Measurements from ENCODE around the gene CCDC85C.
A peak's percentile ranks its signal among the peaks of the same experiment; 100 is the strongest.

The CCDC85C gene

DNA sequence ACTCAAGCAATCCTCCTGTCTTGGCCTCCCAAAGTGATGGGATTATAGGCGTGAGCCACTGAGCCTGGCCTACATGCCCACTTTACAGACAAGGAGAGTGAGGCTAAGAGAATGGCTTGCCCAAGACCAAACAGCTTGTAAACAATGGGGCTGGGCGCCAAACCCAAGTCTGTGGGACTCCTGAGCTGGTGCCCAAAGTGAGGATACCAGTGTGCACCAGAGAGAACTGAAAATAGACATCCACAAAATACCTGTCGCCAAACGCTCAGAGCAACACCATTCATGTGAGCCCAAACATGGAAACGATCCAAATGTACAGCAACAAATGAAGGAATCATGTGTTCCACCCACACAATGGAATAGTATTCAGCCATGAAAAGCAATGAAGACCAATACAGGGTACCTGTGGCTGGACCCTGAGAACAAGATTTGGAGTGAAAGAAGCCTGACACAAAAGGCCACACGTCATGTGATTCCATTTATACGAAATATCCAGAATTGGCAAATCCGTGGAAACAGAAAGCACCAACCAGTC is 84.6 kb downstream of the CCDC85C start:
- H3K27ac ChIP-seq = no peak overlapping the region
- TF ChIP-seq, protein P1, sequence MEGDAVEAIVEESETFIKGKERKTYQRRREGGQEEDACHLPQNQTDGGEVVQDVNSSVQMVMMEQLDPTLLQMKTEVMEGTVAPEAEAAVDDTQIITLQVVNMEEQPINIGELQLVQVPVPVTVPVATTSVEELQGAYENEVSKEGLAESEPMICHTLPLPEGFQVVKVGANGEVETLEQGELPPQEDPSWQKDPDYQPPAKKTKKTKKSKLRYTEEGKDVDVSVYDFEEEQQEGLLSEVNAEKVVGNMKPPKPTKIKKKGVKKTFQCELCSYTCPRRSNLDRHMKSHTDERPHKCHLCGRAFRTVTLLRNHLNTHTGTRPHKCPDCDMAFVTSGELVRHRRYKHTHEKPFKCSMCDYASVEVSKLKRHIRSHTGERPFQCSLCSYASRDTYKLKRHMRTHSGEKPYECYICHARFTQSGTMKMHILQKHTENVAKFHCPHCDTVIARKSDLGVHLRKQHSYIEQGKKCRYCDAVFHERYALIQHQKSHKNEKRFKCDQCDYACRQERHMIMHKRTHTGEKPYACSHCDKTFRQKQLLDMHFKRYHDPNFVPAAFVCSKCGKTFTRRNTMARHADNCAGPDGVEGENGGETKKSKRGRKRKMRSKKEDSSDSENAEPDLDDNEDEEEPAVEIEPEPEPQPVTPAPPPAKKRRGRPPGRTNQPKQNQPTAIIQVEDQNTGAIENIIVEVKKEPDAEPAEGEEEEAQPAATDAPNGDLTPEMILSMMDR (conservative IDR thresholded peaks at IDR 0.05) = no peak

DNA sequence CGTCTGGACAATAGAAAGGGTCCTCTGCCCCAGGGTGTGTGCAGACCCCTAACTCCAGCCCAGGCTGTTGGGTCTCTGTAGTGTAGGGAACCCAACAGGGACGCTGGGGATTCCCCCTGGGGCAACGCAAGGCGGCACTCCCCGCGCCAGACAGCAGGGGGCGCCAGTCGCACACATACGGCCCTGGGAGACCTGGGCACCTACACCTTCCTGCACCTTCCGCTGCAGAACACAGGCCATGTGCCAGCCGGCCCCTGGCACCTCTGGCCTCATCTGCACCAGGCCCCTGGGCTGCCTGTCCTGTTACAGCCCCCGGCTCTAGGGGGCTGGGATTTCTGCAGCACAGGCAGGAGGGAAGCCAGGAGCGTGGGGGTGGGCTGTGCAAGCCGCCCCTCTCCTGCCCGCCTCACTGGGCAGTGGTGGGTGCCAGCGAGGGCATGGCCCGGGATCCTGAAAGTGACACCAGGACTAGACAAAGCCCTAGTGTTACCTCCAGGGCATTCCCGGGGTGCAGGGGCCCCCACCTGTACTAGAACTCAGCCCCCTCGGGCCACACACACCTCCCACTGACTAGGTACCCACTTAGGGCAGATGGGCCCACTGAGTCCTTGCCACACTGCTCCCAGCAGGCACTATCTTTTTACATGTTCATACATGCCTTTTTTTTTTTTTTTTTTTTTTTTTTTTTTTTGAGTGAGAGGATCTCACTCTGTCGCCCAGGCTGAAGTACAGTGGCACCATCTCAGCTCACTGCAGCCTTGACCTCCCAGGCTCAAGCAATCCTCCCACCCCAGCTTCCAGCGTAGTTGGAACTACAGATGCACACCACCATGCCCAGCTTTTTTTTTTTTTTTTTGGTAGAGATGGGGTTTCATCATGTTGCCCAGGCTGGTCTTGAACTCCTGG is 85.3 kb downstream of the CCDC85C start:
- TF ChIP-seq, protein P1 (conservative IDR thresholded peaks at IDR 0.05) = peak; percentile 92
- peak overlapping the region; percentile 16; the same call in 1 of the 2 replicates for H3K27ac ChIP-seq

DNA sequence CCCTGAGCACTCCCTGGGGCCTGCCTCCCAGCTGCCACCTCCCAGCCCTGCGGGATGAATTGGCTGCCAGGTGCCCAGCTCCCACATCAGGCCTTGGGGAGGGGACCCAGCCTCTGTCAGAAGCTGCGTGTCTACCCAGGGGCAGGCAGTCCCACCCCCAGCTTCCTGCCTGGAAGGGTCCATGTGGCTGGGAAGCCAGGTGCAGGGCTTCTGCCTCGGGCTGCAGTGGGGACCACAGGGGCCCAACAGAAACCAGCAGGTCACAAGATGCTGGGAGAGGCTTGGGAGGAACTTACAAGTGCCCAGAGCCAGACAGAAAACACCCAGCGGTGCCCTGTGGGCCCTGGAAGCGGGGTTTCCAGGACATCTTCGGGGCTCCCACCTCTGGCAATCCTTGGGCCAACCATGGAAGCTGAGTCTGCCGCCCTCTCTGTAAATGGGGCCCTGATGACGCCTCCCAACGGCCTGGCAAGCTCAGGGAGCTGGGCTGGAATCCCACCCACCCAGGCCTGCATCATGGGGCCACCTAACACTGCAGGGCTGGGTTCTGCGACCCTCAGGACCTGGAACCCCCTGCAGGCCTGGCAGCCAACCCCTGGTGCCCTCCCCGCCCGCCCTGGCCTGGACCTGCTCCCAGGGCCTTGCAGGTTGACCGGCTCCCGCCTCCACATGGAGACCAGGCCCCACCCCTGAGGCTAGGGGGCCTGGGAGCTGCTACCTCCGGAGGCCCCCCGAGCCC is 86.2 kb downstream of the CCDC85C start:
- TF ChIP-seq, protein P1 (conservative IDR thresholded peaks at IDR 0.05) = no peak
- H3K27ac ChIP-seq = peak overlapping the region; percentile 16; the same call in 1 of the 2 replicates

DNA sequence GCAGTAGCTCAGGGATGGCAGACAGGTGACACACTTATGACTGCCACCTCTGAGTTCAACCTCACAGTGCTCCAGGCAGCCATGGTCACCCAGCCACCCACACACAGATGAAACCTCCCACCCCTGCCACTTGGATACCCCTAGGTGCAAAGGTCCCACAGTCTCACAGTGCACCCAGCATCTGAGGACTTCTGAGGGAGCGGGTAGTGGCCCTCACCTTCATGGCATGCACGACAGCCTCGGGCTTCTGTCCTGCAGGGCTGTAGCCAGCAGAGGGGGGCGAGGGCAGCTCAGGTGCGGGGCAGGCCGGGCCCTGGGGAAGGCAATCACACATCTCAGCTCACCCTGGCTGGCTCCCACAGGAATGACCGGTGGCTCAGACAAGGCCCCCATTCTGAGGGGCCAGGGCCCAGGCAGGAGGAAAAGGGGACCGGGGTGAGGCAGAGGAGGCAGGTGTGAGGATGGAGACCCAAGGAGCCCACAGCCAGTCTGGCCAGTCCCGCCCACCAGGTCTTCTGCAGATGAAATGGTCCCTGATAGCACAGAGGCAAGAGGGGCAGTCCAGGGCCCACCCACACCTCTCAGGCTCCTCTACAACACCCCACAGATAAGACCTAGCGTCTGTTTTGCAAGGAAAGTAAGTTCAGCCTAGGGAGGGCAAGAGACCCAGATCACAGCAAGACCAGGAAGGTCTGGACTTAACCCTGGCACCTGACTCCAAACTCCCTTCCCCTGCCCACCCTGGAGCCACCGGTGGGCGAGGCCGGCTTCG is 87.0 kb downstream of the CCDC85C start:
- no peak overlapping the region for H3K27ac ChIP-seq
- TF ChIP-seq, protein P1 (conservative IDR thresholded peaks at IDR 0.05) = no peak

DNA sequence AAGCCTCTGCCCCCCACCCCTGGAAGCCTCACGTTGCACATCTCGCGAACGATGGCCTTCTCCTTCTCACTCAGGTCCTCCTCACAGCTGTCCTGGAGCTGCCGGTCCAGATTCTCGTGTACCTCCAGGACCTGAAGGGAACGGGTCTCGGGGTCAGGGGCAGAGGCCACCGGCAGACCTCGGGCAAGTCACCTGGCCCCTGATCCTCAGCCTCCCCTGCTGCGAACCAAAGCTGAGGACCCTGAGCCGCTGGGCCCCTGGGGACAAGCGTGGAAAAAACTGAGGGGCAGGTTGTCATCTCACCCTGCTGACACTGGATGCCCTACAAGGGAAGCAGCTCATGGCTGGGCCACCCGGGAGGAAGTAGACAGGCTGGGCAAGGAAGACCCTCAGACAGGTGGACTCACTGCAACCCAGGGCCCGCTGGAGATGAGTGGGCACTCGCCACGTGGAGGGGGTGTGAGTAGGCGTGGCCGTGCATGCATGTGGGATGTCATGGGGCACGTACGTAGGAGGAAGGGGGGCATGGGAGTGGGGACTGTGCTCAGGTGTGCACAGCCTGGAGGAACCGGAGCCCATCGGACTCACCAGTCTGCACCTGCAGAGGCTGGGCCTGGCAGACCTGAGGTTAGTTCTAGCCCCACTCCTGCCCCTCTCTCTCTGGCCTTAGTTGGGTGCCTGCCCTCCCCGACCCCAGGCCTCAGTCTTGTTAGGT is 87.7 kb downstream of the CCDC85C start:
- TF ChIP-seq, protein P1 (conservative IDR thresholded peaks at IDR 0.05) = no peak
- no peak overlapping the region for H3K27ac ChIP-seq

DNA sequence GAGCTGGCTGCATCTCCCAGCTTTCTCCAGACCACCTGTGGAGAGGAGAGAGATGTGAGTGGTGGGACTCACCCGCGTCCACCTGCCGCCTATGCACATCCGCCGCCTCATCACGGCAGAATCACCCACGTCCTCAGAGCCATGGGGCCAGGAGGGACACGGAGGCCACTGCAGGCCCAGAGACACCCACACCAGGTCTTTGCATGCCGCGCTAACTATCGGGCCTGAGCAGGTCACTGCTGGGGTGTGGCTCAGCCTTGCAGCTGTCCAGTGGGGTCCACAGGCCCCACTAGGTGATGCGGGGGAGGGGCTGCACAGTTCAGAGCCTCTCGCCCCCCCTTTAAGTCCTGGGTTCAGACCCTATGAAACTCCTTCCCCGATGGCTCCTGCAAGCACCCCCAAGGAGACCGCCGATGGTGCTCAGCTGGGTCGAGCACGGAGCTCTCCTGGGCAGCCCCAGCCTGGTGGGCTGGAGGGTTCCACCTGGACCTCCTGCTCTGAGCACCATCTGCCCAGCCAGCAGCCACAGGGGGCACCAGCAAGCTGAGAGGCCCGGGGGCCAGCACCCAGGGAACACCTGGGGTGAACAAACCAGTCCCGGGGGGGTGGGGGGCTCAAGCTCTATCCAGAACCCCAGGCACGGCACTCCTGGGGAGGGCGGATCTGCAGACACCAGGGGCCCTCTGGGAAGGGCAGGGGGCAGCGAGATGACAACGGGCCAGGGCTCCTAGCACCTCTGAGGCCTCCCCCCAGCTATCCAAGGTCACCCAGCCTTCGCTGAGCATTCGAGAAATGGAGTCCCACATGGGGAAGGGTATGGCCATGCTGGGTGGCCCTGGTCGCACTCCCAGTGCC is 88.5 kb downstream of the CCDC85C start:
- H3K27ac ChIP-seq = no peak overlapping the region
- TF ChIP-seq, protein P1 (conservative IDR thresholded peaks at IDR 0.05) = no peak
